Thyroid gland (tissue), 4 donors: Measurements from ENCODE around the gene TAS2R60.

Experiments used
- CTCF ChIP-seq, 6 experiments: fragments of 200-600 bp in 3 of 6; fragments of 450-650 bp in 3 of 6; sonication (generic) in 3 of 6; IDR thresholded peaks; one replicate each; pipeline ENCODE4 v1.5.1; 2016 to 2019; ENCODE audit warnings: antibody characterized with exemption in 6 of 6, mild to moderate bottlenecking in 2 of 6, inconsistent platforms in 1 of 6, moderate library complexity in 1 of 6
- POLR2A ChIP-seq, 2 donors: fragments of 450-650 bp; IDR thresholded peaks; one replicate each; pipeline ENCODE4 v1.6.1; 2017; ENCODE audit warnings: antibody characterized with exemption in 2 of 2, mild to moderate bottlenecking in 2 of 2, moderate library complexity in 1 of 2

GRCh38 chr7:143408686-143409561 is 34.3 kb upstream of the TAS2R60 start, which contains the start of gene EPHA1:
- TF ChIP-seq CTCF (IDR thresholded peaks at IDR 0.05) (peak in 5 of 6 experiments; percentile 37 to 69 (median 63)), POLR2A (IDR thresholded peaks at IDR 0.05) (no peak)
